Ovary (tissue), 3 donors: ENCODE results near the gene ADGRE1.

ENCODE experiments used
- CTCF ChIP-seq, 3 donors: fragments of 450-650 bp in 2 of 3; fragments of 200-600 bp in 1 of 3; IDR thresholded peaks; one replicate each; pipeline versions ENCODE4 v1.5.1 to v1.8.0; 2016 to 2022; ENCODE audit warnings: antibody characterized with exemption in 3 of 3, mild to moderate bottlenecking in 1 of 3
- POLR2A ChIP-seq: fragments of 450-650 bp; IDR thresholded peaks from one replicate; pipeline ENCODE4 v1.6.1; 2017; ENCODE audit warnings: antibody characterized with exemption, mild to moderate bottlenecking, moderate library complexity
- donor health status: DM: no; HTN: no; CAD: no.

- no peak for TF ChIP-seq CTCF (IDR thresholded peaks at IDR 0.05)
- TF ChIP-seq POLR2A = no peak
These were observed 61.5 kb downstream of the ADGRE1 start for GRCh38 chr19:6948884-6949283.
